Measurements from ENCODE around the gene EEF2K.
A peak's percentile ranks its signal among the peaks of the same experiment; 100 is the strongest.
"Not testable (repeated sequence)": the region's sequence is repeated elsewhere in the genome, so short reads cannot be mapped to it uniquely, and the experiment has no call there.

EEF2K gene

DNA sequence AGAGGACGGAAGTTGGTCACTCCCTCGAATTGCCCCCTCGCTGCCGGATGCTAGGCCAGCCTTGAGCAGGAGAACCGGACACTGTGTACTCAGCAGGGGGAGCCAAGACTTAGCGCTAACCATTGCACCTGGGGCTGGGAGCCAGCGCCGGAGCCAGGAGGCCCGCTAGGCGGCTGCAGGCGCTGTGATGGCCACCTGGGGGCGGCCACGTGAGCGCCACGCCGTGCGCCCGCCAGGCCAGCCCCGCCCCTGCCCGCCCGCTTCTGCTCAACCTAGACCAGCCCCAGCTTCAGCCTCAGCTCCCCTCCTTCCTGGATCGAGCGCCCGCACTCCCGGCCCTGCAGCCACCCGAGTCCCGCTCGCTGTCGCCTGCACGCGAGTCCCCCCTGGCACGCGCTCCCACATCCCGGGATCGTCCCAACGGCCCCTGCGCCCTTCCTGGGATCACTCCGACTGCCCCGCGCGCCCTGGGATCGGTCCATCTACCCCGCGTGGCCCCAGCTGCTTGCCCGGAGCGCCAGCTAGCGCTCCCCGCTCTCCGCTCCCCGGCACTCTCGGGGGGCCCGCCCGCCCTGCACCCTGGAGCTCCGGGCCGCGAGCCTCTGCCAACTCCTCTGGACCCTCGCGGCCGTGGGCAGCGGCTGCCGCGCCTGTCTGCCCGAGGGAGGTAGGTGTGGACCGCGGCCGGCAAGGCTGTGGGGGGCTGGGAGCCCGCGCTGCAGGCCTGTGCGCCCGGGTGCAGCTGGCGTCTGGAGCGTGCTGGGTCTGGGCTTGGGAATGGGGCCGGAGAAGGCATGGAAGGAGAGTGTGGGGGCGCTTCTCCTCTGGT is at the start of gene EEF2K:
TSS of gene EEF2K (plus strand) at position 266 of the 829 bp plus-strand sequence. CDS start 19,452 bp downstream, outside the sequence.
- DNase-seq (ENCODE audit: low read depth) = peak; percentile 96

DNA sequence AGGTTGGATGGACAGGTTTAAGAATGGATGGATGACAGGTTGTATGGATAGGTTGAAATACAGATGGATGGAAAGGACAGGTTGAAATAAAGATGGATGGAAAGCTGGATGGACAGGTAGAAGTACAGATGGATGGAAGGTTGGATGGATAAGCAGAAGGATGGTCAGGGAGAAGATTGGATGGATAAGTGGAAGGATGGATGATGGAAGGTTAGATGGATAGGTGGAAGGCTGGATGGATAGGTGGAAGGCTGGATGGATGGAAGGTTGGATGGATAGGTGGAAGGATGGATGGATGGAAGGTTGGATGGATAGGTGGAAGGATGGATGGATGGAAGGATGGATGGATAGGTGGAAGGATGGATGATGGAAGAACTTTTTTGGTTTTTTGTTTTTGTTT is 44.7 kb upstream of the EEF2K start:
- DNase-seq (ENCODE audit: low read depth) = no peak

DNA sequence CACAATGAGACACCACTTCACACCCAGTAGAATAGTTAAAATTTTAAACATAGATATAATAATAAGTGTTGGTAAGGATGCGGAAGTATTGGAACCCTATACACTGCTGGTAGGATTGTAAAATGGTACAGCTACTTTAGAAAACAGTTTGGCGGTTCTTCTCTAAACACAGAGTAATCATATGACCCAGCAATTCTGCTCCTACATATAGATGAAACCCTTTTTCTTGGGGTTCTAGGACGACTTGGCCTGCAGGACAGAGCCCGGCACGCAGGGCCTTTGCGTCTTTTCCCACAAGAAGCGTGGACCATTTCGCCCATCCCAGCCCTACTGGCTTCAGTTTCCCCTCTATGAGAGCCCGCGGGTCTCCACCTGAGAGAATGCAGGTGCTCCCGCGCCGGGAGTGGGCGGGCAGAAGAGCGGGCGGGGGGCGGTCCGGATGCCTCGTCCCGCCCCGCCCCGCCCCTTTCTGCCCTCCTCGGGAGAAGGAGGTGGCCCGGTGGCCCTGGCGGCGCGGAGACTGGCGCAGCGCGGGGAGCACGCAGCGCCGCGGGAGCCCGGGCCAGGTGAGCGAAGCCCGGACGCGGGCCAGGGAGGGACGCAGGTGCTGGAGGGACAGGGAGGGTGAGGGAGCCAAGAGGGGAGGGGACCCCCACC is 44.0 kb upstream of the EEF2K start, which contains the start of gene SDR42E2:
TSS of gene SDR42E2 (plus strand) at position 508 of the 657 bp plus-strand sequence. CDS start 3,077 bp downstream, outside the sequence.
- no peak for DNase-seq (ENCODE audit: low read depth)

DNA sequence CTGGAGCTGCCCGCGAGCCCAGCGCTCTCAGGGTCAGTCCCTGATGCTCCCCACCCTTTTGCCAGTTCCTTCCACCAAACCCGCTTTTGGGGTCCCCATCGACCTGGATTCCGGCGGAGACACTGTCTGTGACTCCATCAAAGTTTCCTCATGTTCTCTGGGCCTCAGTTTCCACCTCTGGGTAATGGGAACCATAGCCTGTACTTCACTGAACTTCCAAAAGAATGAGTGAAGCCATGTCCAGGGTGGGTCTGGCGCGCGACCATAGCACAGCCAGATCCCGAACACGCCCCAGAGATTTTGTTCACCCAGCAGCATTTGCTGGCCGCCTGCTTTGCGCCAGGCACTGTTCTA is 43.4 kb upstream of the EEF2K start:
- DNase-seq (ENCODE audit: low read depth) = no peak

DNA sequence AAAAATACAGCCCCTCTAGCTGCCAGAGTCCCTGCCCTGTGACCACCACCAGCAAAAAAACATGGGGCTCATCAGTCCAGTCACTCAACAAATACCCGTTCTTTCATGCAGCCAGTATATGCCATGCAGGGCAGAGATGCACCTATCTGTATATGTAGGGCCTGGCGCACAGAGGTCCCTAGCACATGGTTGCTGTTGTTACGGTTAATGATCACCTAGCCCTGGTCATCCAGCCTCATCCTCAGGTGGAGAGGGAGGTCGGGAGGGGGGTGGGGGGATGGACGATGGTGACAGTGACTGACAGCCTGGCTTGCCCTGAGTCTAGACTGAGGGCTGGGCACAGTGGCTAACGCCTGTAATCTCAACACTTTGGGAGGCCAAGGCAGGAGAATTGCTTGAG is 42.3 kb upstream of the EEF2K start:
- DNase-seq (ENCODE audit: low read depth) = no peak

DNA sequence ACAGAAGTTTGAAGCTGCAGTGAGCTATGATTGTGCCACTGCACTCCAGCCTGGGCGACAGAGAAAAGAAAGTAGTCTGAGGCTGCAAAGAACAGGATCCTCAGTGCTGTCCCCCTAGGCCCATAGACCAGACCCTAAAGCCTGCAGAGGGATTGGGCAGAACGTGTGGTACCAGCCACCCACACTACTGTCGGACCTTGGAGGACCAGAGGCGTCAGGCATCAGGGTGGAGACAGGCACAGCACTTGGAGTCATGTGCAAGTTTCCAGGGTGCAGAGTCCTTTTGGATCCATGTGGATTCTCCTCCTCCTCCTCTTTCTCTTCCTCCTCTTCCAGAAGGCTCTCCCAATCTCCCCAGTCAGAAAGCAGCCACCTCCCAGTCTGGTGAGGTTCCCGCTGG is 41.6 kb upstream of the EEF2K start:
- DNase-seq (ENCODE audit: low read depth) = no peak

DNA sequence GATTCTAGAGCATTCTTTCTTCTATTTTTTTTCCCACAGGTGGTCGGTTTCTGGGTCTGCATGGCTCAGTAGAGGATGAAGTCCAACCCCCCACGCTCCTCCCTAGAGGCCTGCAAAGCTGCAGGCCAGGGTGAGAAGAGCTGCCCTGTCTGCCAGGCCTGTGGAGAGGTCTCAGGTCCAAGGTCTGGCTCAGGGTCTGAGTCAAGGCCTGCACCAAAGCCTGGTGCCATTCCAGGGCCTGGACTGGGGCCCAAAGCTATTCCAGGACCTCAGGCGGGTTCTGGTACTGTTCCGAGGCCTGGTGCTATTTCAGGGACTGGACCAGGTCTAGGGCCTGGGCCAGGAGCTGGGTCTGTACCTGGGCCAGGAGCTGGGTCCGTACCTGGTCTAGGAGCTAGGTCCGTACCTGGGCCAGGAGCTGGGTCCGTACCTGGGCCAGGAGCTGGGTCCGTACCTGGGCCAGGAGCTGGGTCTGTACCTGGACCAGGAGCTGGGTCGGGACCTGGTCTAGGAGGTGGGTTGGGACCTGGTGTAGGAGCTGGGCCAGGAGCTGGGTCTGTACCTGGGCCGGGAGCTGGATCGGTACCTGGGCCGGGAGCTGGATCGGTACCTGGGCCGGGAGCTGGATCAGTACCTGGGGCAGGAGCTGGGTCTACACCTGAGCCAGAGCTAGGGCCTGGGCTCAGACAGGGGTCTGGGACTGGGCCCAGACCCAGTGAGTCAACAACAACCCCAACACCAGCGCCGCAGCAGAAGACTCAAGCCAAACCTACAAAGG is 40.4 kb upstream of the EEF2K start:
- DNase-seq (ENCODE audit: low read depth) = no peak

DNA sequence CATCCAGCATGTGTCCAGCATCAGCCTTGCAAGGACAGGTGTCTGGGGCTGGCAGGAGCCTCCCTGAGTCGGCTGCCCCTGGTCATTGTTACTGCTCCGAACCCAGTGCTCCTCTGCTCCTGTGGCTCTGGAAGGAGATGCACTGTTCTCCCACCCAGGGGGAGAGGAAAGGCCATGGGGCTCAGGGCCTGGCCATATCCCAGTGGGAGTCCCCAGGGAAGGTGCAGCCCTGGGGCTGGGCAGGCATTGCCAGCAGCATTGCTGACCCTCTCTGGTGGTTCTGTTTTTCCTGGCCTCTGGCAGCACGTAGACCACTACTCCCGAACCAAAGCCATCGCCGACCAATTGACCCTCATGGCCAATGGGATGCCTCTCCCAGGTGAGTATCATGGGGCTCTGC is 34.1 kb upstream of the EEF2K start:
- no peak for DNase-seq (ENCODE audit: low read depth)

DNA sequence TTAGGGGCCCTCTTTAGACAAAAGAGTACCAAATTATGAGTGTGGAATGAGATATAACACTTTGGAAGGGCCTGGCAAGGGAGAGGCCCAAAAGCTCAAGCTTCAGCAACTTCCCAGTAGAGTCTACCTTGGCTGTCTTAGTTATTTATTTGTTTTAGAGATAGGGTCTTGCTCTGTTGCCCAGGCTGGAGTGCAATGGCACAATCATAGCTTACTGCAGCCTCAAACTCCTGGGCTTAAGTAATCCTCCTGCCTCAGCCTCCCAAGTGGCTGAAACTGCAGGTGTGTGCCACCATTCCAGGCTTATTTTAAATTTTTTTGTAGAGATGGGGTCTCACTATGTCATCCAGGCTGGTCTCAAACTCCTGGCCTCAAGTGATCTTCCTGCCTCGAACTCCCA is 33.4 kb upstream of the EEF2K start:
- DNase-seq (ENCODE audit: low read depth) = not testable (repeated sequence)

DNA sequence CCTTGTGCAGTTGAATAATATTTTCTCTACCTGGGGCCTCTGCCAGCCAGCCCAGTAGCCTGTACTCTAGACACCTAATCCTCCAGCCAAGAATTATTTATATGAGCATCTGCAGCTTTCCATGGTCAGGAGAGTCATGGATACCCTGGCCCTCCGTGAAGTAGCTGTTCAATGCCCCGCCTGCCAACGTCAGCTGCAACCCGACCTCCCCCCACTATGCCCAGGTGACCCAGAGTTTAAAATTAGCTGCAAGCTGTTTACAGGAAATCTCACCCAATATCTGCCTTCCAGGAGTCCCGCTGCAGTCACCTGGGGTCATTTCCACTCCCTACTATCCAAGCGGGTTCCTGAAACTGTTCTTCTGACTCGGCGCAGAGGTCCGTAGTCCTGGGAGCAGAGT is 31.4 kb upstream of the EEF2K start:
- no peak for DNase-seq (ENCODE audit: low read depth)

DNA sequence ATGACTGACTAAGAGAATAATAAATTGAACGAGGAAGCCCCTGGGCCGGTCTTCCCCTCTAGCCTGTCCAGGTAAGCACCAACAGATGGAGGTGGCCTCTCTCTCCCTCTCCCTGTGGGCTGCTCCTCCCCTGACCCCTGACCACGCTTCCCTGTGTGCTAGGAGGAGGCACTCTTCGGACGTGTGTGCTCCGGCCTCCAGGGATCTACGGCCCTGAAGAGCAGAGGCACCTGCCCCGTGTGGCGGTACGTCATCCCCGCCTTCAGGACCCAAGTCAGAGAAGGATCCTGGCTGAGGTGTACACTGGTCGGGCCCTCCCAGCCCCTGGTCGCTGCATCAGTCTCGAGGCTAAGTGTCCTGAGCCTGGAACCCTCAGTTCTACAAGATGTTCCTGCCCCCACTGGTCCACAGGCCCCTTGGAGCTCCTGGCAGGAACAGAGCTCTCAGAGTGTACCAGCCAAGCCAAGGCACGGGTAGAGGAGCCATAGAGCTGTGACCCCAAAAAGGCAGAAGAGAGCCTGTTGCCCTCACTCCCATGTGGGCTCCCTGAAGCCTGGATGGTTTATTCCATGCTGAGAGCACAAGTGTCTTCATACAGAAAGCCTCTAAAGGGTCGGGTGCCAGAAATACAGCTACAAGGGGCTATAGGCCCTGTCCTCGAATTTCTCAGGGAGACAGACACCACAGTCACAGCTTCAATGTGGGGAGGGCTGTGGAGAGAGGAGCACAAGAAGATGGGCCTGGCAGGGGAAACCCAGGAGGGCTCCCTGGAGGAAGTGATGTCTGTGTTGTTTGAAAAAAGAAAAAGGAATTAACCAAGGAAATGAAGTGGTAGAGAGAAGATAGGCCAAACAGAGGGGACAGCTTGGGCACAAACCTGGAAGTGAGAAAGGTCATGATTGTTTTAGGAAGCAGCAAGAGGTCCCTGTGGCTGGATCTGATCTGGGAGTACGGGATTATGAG is 27.8 kb upstream of the EEF2K start:
- no peak for DNase-seq (ENCODE audit: low read depth)

DNA sequence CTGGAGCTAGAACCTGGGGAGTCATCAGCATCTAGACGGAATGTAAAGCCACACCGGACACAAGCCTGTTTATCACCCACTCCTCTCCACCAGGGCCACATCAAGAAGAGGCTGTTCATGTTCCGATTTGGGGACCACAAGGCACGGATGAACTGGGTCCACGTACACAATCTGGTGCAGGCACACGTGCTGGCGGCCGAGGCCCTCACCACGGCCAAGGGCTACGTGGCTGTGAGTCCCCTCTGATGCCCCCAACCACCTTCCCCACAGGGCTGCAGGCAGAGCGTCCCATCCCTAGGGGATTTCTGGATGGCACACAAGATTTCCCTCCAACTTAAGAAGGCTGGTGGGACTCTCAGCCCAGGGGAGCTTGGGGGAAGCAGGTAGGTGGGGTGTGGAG is 24.7 kb upstream of the EEF2K start:
- no peak for DNase-seq (ENCODE audit: low read depth)

DNA sequence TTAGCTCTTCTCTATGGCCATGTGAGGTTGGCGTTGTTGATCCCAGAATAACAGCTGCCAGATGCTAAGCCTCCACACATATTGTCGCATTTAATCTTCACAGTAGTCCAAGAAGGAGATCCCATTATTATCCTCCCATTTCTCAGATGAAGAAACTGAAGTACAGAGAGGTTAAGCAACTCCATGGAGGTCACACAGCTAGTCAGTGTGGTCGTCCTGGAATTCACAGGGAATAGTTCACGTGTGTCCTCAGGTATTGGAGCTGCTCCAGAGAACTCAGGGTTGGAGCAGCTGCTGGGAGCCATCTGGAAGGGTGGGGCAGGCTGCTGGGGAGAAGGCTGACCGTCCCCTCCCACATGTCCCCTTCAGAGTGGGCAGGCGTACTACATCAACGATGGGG is 24.2 kb upstream of the EEF2K start:
- DNase-seq (ENCODE audit: low read depth) = no peak

DNA sequence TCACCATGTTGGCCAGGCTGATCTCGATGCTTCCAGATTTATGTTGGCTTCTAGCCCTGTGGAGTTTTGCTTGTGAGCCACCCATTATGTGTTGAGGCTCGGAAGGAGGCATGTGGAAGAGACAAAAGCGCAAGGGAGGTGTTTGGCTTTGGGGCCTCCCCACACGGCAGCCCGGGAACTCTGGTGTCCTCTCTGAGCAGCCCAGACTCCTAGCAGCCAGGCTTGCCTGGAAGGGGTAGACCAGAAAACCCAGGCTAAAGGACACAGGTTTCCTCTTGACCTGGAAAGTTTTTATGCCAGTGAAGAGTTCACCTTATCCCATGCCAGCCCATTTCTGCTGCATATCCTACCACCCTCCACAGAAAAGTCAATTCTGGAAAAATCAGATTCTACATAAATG is 22.7 kb upstream of the EEF2K start:
- no peak for DNase-seq (ENCODE audit: low read depth)

DNA sequence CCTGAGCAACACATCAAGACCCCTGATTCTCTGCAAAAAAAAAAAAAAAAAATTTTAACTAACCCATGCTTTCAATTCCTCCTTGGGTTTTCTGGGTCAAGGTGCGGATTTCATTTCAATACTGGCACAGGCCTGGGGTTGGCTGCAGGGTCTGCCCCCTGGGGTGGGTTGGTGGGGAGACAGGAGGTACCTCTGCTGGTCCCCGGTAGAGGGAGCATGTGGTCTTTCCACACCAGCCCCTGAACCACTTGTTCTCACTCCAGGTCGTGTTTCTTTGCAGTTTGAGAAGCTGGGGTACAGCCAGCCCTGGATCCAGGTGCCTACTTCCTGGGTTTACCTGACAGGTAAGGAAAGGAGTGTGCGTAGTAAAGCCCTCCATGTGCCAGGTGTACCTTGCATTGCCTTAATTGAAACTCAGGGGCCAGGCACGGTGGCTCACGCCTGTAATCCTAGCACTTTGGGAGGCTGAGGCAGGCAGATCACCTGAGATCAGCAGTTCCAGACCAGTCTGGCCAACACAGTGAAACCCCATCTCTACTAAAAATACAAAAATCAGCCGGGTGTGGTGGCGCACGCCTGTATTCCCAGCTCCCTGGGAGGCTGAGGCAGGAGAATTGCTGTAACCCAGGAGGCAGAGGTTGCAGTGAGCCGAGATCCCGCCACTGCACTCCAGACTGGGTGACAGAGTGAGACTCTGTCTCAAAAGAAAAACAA is 22.0 kb upstream of the EEF2K start:
- no peak for DNase-seq (ENCODE audit: low read depth)

DNA sequence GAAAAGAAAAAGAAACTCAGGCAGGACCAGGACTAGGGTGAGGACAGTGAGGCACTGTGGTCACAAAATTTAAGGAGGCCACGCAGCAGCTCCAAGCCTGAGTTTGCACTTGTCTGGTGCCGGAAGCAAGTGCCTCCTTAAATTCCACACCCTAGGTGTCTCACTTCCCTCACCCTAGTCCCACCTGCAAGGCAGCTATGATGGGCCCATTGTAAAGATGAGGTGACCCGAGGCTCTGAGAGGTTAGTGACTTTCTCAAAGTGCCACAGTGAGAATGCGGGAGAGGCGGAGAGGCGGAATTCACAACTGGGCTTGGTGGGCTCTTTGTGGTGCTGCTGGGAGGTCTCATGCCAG is 21.5 kb upstream of the EEF2K start:
- no peak for DNase-seq (ENCODE audit: low read depth)

DNA sequence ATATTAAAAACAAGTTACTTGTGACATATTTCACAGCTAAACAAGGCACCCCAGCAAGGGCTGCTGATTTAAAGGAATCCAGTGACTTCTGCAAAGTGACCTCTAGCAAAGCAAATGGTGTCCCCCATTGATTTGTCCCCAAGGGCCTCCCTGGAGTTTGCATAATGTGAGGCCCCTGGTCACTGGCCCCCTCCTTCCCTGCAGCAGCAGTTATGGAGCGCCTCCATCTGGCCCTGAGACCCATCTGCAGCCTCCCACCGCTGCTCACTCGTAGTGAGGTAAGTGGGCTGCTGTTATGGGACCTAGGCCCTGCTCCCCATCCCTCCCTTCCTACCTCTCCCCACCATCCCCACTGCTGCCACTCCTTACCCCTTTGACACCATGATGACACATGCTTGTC is 19.6 kb upstream of the EEF2K start:
- DNase-seq (ENCODE audit: low read depth) = no peak

DNA sequence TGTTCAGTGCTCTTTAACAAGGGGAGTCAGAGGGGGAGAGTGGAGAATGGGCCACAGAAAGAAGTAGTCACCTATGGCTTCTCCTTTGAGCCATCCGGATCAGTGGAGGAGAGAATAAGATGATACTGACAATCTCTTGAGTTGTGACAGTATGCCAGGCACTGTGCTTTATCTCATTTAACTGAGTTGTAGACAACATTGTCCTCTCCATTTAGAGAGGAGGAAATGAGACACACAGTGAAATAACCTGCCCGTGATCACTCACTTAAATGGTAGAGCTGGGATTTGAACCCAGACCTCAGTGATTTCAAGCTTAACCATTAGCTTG is 17.8 kb upstream of the EEF2K start:
- DNase-seq (ENCODE audit: low read depth) = no peak

DNA sequence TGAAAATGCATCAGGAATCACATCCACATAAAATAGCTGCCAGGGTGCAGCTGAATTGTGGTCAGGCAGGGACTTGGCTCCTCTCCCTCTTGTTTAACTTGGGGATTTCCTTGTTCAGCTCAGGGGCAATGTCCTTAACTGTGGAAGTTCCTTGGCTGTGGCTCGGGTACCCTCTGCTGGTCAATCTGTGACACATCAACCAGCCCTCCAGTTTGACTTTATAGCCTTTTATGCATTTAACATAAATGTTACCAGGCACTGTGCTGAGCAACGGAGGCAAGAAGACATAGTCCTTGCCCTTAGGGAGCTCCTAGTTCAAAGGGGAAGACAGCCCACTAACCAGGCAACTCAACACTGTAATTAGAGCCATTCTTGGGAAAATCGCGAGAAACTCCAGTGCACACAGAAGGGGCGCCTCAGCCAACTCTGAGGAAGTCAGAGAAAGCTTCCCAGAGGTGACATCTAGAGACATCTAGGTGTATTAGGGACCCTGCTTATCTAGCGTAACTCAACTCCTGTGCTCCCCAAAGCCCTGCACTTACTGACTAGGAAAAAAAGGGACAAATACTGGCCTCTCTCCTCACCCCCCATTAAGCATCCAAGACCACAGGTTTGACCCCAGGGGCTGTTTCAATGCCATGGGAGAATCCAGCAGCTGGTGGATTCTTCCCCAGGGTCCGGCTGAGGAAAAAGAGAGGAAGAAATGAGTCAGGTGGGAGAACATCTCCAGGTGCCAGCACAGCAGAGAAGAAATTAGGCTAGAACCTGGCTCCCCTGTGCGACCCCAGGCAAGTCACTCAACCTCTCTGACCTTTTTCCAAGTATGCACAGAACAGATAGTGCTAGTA is 17.3 kb upstream of the EEF2K start:
- DNase-seq (ENCODE audit: low read depth) = peak; percentile 91

DNA sequence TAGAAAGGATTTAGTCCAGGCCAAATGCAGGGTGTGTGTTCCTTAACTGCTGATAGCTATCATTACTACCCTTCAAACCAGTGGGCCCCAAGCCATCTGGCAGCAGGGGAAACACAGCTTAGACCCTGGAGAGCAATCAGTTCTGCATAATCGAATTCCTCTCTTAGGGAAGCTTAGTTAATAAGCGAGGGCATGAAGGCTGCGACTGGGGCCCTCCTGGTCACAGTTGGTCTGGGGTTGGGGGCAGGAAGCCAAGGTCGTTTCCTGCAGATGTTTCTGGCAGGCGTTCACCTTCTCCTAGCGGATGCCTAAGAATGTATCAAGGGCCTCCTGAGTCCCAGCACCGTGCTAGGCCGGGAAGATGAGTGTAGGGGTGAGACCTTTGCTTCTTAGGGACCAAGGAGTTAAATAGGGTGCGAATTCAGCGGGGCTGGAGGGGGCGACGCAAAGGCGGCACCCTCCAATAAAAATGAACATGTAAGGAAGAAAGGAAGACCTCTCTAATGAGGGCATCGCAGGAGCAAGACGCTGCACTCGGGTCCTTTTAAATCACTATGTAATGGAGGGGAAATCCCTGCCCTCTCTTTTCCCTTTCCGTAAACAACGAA is 16.5 kb upstream of the EEF2K start:
- DNase-seq (ENCODE audit: low read depth) = no peak
